ENCODE data around the gene PPP1R9B. TPM values are rescaled to one million over a fixed set of nuclear protein-coding genes. Genes with fewer than 3 reads are reported as not detected.

The PPP1R9B gene
- total and polyA plus RNA-seq, 2 experiments from 2014 or later, result 5.1 to 26.2 TPM

DNA sequence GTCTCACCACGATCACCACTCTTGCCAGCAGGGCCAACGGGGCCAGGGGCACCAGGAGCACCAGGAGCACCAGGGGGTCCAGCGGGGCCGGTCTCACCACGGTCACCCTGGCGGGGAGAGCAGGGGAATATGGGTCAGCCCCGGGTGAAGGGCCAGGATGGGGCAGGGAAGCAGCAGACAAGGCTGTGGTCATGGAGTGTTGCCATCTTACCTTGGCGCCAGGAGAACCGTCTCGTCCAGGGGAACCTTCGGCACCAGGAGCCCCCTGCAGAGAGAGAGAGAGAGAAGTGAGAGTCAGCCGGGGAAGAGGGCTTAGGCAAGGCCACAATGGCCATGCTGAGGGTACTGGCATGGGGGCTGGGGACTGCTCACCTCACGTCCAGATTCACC lies 38.0 kb upstream of the PPP1R9B start:
- H3K36me3 ChIP-seq (replicated peaks; ENCODE audit: insufficient read depth, low read depth), result no peaks in the 10 kb centered on the region
- H2AFZ ChIP-seq, result no peak overlapping the region
- H3K4me3 ChIP-seq, result no peak overlapping the region
- H3K27me3 ChIP-seq, result no peaks in the 10 kb centered on the region
- H3K4me1 ChIP-seq (ENCODE audit: insufficient read depth), result no peaks in the 10 kb centered on the region
- no peaks in the 10 kb centered on the region for H3K9me3 ChIP-seq (ENCODE audit: low read depth)
- TF ChIP-seq EZH2phosphoT487 (IDR thresholded peaks at IDR 0.05; ENCODE audit: low read depth, severe bottlenecking, unreplicated experiment) (no peak), EZH2 (IDR thresholded peaks at IDR 0.05; ENCODE audit: borderline replicate concordance) (no peak)
- TF ChIP-seq, protein P1, sequence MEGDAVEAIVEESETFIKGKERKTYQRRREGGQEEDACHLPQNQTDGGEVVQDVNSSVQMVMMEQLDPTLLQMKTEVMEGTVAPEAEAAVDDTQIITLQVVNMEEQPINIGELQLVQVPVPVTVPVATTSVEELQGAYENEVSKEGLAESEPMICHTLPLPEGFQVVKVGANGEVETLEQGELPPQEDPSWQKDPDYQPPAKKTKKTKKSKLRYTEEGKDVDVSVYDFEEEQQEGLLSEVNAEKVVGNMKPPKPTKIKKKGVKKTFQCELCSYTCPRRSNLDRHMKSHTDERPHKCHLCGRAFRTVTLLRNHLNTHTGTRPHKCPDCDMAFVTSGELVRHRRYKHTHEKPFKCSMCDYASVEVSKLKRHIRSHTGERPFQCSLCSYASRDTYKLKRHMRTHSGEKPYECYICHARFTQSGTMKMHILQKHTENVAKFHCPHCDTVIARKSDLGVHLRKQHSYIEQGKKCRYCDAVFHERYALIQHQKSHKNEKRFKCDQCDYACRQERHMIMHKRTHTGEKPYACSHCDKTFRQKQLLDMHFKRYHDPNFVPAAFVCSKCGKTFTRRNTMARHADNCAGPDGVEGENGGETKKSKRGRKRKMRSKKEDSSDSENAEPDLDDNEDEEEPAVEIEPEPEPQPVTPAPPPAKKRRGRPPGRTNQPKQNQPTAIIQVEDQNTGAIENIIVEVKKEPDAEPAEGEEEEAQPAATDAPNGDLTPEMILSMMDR (IDR thresholded peaks at IDR 0.05; ENCODE audit: poor library complexity), result no peak
- H3K27ac ChIP-seq, result peak overlapping the region; percentile 67
- no peak for DNase-seq (ENCODE audit: low spot score)
- H4K20me1 ChIP-seq (ENCODE audit: insufficient read depth, poor library complexity, severe bottlenecking), result peaks cover 67% of the 10 kb centered on the region
- H3K9me2 ChIP-seq (replicated peaks; ENCODE audit: insufficient read depth), result no peaks in the 10 kb centered on the region
- peaks cover 4% of the 10 kb centered on the region for H3K79me2 ChIP-seq
- WGBS (ENCODE audit: low lambda C conversion rate, missing lambda C conversion rate), result 89% methylated on average over 12 of the region's 13 CpGs
- H3K4me2 ChIP-seq, result no peak overlapping the region

DNA sequence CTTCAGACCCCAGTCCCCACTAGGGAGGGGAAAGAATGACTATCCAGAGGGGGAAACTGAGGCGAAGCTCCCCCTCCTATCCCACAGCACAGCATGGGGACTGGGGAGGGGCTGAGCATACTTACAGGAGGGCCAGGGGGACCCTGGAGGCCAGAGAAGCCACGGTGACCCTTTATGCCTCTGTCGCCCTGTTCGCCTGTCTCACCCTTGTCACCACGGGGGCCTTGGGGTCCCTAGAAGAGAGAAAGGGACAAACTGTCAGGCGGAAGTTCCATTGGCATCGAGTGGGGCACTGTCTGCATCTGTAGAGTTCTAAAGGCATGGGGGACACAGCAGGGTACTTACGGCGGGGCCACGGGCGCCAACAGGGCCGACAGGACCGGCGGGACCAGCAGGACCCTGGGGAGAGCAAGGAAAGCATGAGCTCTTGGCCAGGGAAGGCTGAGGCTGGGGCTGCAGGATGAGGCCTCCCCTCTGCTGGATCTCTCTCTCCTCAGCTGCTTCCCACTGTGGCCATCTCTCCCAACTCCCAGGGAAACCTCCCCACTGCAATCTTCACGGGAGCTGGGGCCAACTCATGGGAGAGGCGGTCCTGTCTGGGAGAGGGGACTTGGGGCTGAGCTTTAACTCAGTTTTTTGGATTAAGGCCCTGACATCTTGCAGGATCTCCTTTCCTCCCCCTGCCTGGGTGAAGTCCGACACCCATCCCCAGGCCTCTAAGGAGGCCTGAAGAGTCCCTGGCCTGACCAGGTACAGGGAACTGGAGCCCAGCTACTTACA lies 37.5 kb upstream of the PPP1R9B start:
- no peaks in the 10 kb centered on the region for H3K36me3 ChIP-seq (replicated peaks; ENCODE audit: insufficient read depth, low read depth)
- H3K4me2 ChIP-seq, result no peak overlapping the region
- WGBS (ENCODE audit: low lambda C conversion rate, missing lambda C conversion rate), result 88% methylated on average over 17 of the region's 17 CpGs
- H3K9me2 ChIP-seq (replicated peaks; ENCODE audit: insufficient read depth), result no peaks in the 10 kb centered on the region
- H4K20me1 ChIP-seq (ENCODE audit: insufficient read depth, poor library complexity, severe bottlenecking), result peaks cover 61% of the 10 kb centered on the region
- TF ChIP-seq, protein P1 (IDR thresholded peaks at IDR 0.05; ENCODE audit: poor library complexity), result no peak
- no peak for TF ChIP-seq EZH2 (IDR thresholded peaks at IDR 0.05; ENCODE audit: borderline replicate concordance)
- no peak for TF ChIP-seq EZH2phosphoT487 (IDR thresholded peaks at IDR 0.05; ENCODE audit: low read depth, severe bottlenecking, unreplicated experiment)
- H3K4me3 ChIP-seq, result no peak overlapping the region
- H3K79me2 ChIP-seq, result peaks cover 4% of the 10 kb centered on the region
- DNase-seq (ENCODE audit: low spot score), result no peak
- H3K27ac ChIP-seq, result peak overlapping the region; percentile 67
- H3K4me1 ChIP-seq (ENCODE audit: insufficient read depth), result no peaks in the 10 kb centered on the region
- H2AFZ ChIP-seq, result no peak overlapping the region
- H3K9me3 ChIP-seq (ENCODE audit: low read depth), result no peaks in the 10 kb centered on the region
- no peaks in the 10 kb centered on the region for H3K27me3 ChIP-seq

GRCh38 chr17:50187394-50187725 lies 36.9 kb upstream of the PPP1R9B start:
- no peak overlapping the region for H3K4me2 ChIP-seq
- DNase-seq (ENCODE audit: low spot score), result no peak
- 74% methylated on average over 4 of the region's 4 CpGs for WGBS (ENCODE audit: low lambda C conversion rate, missing lambda C conversion rate)
- H3K27me3 ChIP-seq, result no peaks in the 10 kb centered on the region
- no peaks in the 10 kb centered on the region for H3K4me1 ChIP-seq (ENCODE audit: insufficient read depth)
- no peaks in the 10 kb centered on the region for H3K79me2 ChIP-seq
- TF ChIP-seq EZH2phosphoT487 (IDR thresholded peaks at IDR 0.05; ENCODE audit: low read depth, severe bottlenecking, unreplicated experiment), result no peak
- TF ChIP-seq, protein P1 (IDR thresholded peaks at IDR 0.05; ENCODE audit: poor library complexity), result no peak
- TF ChIP-seq EZH2 (IDR thresholded peaks at IDR 0.05; ENCODE audit: borderline replicate concordance), result no peak
- peaks cover 55% of the 10 kb centered on the region for H4K20me1 ChIP-seq (ENCODE audit: insufficient read depth, poor library complexity, severe bottlenecking)
- peak overlapping the region; percentile 67 for H3K27ac ChIP-seq
- no peaks in the 10 kb centered on the region for H3K9me2 ChIP-seq (replicated peaks; ENCODE audit: insufficient read depth)
- H3K4me3 ChIP-seq, result no peak overlapping the region
- H3K9me3 ChIP-seq (ENCODE audit: low read depth), result no peaks in the 10 kb centered on the region
- no peaks in the 10 kb centered on the region for H3K36me3 ChIP-seq (replicated peaks; ENCODE audit: insufficient read depth, low read depth)
- no peak overlapping the region for H2AFZ ChIP-seq

Measured in hepatocyte (in vitro differentiated cells).